ENCODE data around the gene WDR48.

WDR48 gene

DNA sequence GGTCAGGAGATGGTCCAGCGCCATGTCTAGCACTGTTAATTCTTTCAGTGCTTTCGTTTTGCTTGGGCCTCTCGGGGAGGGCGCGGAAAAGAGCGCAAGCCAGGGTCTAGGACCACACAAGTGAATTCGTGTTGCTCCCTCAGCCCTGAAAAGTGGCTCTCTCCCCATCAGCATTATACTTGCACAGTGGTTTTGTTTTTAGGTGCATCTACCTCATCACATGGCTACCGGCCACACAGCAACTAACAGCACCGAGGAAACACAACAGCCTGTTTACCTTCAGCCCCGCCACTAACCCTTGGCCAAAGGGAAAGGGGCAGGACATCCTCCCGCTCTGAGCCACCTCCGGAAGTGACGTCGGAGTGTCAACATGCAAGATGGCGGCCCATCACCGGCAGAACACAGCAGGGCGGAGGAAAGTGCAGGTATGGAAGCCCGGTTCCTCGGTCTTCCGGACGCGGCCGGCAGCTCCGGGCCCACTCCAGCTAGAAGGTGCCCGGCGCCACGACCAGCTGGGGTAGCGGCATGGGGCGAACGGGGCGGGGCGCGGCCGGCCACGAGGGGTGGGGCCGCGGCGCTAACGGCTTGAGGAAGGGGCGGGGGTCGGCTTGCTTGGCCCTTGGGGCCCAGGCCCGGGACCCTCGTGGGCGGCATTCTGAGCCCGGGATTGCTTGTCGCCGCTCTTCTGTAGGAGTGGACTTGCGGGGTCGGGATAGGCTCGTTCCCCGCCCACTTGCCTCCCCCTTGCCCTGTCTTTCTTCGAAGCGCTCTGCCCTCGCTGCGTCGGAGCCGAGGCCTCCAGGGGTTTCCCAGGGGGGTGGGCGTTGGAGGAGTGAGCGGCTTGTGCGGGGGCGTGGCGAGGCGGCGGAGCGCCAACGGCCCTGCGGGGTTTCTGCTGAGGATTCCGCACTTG, at the start of gene WDR48, which contains the start of gene SCN11A:
Gene WDR48 (plus strand): TSS at position 368 of the 913 bp plus-strand sequence. CDS start 10 bp downstream, at position 378.
Gene SCN11A (minus strand): TSS at position 296 of the 913 bp plus-strand sequence. CDS start 101,582 bp downstream, outside the sequence.
- peak; percentile 92 for DNase-seq (ENCODE audit: low spot score)
- in situ Hi-C loops (cut with MboI; ENCODE audit: low sequenced_read_pairs, unreplicated experiment): no loop called here
- TF ChIP-seq, protein P1, sequence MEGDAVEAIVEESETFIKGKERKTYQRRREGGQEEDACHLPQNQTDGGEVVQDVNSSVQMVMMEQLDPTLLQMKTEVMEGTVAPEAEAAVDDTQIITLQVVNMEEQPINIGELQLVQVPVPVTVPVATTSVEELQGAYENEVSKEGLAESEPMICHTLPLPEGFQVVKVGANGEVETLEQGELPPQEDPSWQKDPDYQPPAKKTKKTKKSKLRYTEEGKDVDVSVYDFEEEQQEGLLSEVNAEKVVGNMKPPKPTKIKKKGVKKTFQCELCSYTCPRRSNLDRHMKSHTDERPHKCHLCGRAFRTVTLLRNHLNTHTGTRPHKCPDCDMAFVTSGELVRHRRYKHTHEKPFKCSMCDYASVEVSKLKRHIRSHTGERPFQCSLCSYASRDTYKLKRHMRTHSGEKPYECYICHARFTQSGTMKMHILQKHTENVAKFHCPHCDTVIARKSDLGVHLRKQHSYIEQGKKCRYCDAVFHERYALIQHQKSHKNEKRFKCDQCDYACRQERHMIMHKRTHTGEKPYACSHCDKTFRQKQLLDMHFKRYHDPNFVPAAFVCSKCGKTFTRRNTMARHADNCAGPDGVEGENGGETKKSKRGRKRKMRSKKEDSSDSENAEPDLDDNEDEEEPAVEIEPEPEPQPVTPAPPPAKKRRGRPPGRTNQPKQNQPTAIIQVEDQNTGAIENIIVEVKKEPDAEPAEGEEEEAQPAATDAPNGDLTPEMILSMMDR (IDR thresholded peaks at IDR 0.05; ENCODE audit: borderline replicate concordance, control extremely low read depth, extremely low read depth, insufficient read depth, missing control alignments): no peak

DNA sequence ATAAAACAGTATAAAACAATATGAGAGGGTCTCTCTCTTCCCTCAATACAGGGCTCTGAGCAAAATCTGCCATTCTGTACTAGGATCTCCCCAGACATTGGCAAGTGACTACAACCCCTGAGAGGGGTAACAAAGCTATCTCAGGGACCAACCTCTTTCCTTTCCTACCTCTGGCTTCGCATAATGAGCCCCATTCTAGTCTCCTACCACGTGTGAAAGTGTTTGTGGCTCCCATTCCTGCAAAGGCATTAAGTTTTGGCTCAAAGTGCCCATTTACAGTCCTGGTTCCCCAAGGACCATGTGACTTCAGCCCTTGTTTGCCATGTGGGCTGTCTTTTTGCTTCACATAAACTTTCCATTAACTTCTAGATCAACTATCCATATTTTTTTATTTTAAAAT, 46.5 kb upstream of the WDR48 start:
- no peak for DNase-seq (ENCODE audit: low spot score)
- in situ Hi-C loops (cut with MboI; ENCODE audit: low sequenced_read_pairs, unreplicated experiment): no loop called here
- TF ChIP-seq, protein P1 (IDR thresholded peaks at IDR 0.05; ENCODE audit: borderline replicate concordance, control extremely low read depth, extremely low read depth, insufficient read depth, missing control alignments): no peak

DNA sequence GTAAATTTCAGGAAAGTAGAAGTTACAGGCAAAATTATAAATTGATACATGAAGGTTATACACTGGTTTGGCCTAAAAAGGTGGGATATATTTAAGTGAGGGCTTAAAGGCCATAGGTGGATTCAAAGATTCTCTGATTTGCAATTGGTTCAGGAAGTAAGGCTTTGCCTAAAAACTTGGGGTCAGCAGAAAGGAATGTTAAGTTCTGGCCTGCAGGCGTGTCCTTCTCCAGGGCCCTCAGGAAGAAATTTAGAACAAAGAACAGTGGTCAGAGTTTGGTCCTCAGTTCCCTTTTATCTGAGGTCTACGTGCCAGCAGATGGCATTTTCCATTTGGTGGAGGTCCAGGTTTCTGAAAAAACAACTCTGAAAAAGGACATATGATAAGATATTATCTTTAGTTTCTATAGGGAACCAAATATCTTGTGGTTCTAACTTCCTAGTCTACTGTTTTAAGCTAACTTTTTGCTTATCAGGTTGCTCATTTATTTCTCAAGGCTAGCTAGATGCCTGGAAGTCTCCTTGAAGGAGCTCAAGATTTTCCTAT, 40.6 kb upstream of the WDR48 start:
- in situ Hi-C loops (cut with MboI; ENCODE audit: low sequenced_read_pairs, unreplicated experiment): no loop called here
- DNase-seq (ENCODE audit: low spot score): no peak
- TF ChIP-seq, protein P1 (IDR thresholded peaks at IDR 0.05; ENCODE audit: borderline replicate concordance, control extremely low read depth, extremely low read depth, insufficient read depth, missing control alignments): no peak

DNA sequence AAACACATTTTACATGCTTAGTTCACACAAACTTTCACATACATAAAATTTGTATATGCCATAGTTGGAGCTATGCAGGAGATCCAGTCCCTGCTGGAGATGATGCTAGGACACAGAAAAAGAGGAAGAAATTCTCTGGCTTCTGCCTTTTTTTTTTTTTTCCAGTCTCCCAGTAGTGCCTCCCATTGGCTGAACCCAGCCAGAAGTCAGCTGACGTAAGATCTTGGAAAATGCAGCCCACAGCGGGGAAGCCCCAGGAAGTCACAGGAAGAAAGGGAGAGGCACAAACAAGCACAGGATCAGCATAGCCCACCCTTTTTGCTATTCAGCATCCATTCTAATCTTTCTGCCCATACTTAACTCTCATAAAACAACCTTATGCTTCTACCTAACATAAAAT, 38.5 kb upstream of the WDR48 start:
- DNase-seq (ENCODE audit: low spot score): no peak
- TF ChIP-seq, protein P1 (IDR thresholded peaks at IDR 0.05; ENCODE audit: borderline replicate concordance, control extremely low read depth, extremely low read depth, insufficient read depth, missing control alignments): no peak
- in situ Hi-C loops (cut with MboI; ENCODE audit: low sequenced_read_pairs, unreplicated experiment): no loop called here

DNA sequence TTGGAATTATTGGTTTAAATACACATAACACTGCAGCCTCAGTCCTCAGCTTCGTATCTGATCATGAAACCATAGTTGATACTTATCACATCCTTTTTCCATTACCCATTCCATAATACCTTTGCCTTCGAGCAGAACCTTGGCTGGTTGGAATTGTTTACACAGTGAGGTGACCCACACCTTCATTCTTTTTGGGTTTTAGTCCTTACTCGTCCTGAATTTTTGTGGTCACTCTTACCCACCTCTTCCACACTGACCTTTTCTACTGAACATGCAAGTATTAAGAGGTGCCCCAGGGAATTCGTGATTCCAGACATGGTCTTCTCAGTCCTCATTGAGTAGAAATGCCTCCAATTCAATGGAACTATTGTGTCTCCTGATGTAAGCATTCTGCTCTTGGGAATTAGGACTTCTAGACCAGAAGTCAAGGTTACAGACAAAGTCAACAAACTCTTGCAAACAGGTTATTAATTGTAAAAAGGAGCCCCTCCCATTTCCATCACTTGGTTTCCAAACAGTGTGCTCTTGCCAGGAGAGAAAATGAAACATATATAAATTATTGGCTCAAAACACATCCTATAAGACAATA, 37.8 kb upstream of the WDR48 start:
- DNase-seq (ENCODE audit: low spot score): no peak
- TF ChIP-seq, protein P1 (IDR thresholded peaks at IDR 0.05; ENCODE audit: borderline replicate concordance, control extremely low read depth, extremely low read depth, insufficient read depth, missing control alignments): no peak
- in situ Hi-C loops (cut with MboI; ENCODE audit: low sequenced_read_pairs, unreplicated experiment): no loop called here

DNA sequence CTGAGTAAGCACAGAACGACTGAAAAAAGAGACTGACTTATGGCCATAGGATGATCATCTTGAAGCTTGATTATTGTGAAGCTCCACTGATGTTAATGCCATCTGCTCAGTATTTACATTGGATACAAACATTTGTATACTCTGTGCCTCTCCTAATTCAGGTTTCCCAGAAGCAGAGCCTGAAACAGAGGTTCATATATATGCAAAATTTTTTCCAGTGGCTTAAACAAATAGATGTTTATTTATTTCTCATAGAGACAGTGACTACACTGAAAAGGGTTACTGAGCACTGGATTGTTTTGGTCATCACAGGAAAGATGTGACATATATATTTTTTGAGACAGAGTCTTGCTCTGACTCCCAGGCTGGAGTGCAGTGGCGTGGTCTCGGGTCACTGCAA, 36.4 kb upstream of the WDR48 start:
- TF ChIP-seq, protein P1 (IDR thresholded peaks at IDR 0.05; ENCODE audit: borderline replicate concordance, control extremely low read depth, extremely low read depth, insufficient read depth, missing control alignments): no peak
- no peak for DNase-seq (ENCODE audit: low spot score)
- in situ Hi-C loops (cut with MboI; ENCODE audit: low sequenced_read_pairs, unreplicated experiment): no loop called here
